Mesendoderm (in vitro differentiated cells): ENCODE data around the gene TMEM186.
A peak's percentile ranks its signal among the peaks of the same experiment; 100 is the strongest.

Experiments
- DNase-seq: peaks from one replicate; pipeline ENCODE4 v3.0.0; 2013
- H2AK5ac ChIP-seq: 2 replicates; pipeline ENCODE4 v1.6.1; 2013; ENCODE audit warnings: low read length, inconsistent platforms
- H2BK120ac ChIP-seq: 2 replicates; pipeline ENCODE4 v1.6.1; 2013; ENCODE audit warnings: low read depth, mild to moderate bottlenecking, low read length, moderate library complexity, mixed read lengths
- H2BK15ac ChIP-seq: replicated peaks from 2 replicates; pipeline ENCODE4 v1.6.1; 2013; ENCODE audit warnings: low read depth, mild to moderate bottlenecking, moderate library complexity
- H2BK5ac ChIP-seq: 2 replicates; pipeline ENCODE4 v1.6.1; 2013; ENCODE audit warnings: low read length, inconsistent platforms
- H3K18ac ChIP-seq: 2 replicates; pipeline ENCODE4 v1.6.1; 2013; ENCODE audit warnings: mild to moderate bottlenecking, low read length, mixed read lengths
- H3K23ac ChIP-seq: one replicate; pipeline ENCODE4 v1.6.1; 2013; ENCODE audit warnings: low read length
- H3K27ac ChIP-seq: 2 replicates; pipeline ENCODE4 v1.5.1; 2013; ENCODE audit warnings: low read depth, mild to moderate bottlenecking, inconsistent platforms, low read length, moderate library complexity
- H3K27me3 ChIP-seq: 2 replicates; pipeline ENCODE4 v1.6.1; 2013; ENCODE audit warnings: low read length, control low read depth, mild to moderate bottlenecking, inconsistent platforms; ENCODE audit not compliant: insufficient read depth, poor library complexity
- H3K36me3 ChIP-seq: 2 replicates; pipeline ENCODE4 v1.6.1; 2013; ENCODE audit warnings: low read length, inconsistent platforms; ENCODE audit not compliant: control insufficient read depth, insufficient read depth
- H3K4ac ChIP-seq: one replicate; pipeline ENCODE4 v1.6.1; 2013; ENCODE audit warnings: low read depth, mild to moderate bottlenecking, low read length, moderate library complexity
- H3K4me1 ChIP-seq: 2 replicates; pipeline ENCODE4 v1.6.1; 2013; ENCODE audit warnings: low read depth, low read length, inconsistent platforms; ENCODE audit not compliant: control insufficient read depth
- H3K4me2 ChIP-seq: 2 replicates; pipeline ENCODE4 v1.6.1; 2013; ENCODE audit warnings: low read length
- H3K4me3 ChIP-seq: 2 replicates; pipeline ENCODE4 v1.5.1; 2013; ENCODE audit warnings: mild to moderate bottlenecking, low read length
- H3K56ac ChIP-seq: one replicate; pipeline ENCODE4 v1.6.1; 2013; ENCODE audit warnings: low read length
- H3K79me1 ChIP-seq: 2 replicates; pipeline ENCODE4 v1.6.1; 2013; ENCODE audit warnings: low read length, inconsistent platforms
- H3K79me2 ChIP-seq: 2 replicates; pipeline ENCODE4 v1.6.1; 2013; ENCODE audit warnings: mild to moderate bottlenecking, low read length; ENCODE audit not compliant: control insufficient read depth, insufficient read depth
- H3K9ac ChIP-seq: 2 replicates; pipeline ENCODE4 v1.6.1; 2013; ENCODE audit warnings: low read length, inconsistent platforms
- H4K5ac ChIP-seq: one replicate; pipeline ENCODE4 v1.6.1; 2013; ENCODE audit warnings: low read length
- H4K8ac ChIP-seq: one replicate; pipeline ENCODE4 v1.6.1; 2013; ENCODE audit warnings: low read depth, mild to moderate bottlenecking, control low read depth, low read length, moderate library complexity
- WGBS: extraction: QIAGEN DNeasy Blood & Tissue Kit; methylation state at CpG from one replicate; pipeline ENCODE4 v1.1.7; 2013; ENCODE audit warnings: low lambda C conversion rate, missing lambda C conversion rate; ENCODE audit not compliant: insufficient coverage; ENCODE audit errors: extremely low coverage; 5-methylcytosine and 5-hydroxymethylcytosine counted together

The TMEM186 gene

GRCh38 chr16:8798535-8799157 is 1.2 kb upstream of the TMEM186 start:
- no CpG with 5 or more reads among the region's 7 CpGs for WGBS
- Histone ChIP-seq H3K56ac (peak overlapping the region; percentile 89), H2BK15ac (no peak overlapping the region), H3K36me3 (peaks cover 8% of the 10 kb centered on the region), H3K4me1 (peaks cover 1% of the 10 kb centered on the region), H4K8ac (no peak overlapping the region), H3K4me2 (peak overlapping the region; percentile 70), H3K27me3 (no peaks in the 10 kb centered on the region), H3K27ac (no peak overlapping the region), H3K4ac (peak overlapping the region; percentile 21), H4K5ac (no peak overlapping the region), H3K23ac (peak overlapping the region; percentile 54), H3K79me2 (peaks cover 47% of the 10 kb centered on the region), H2AK5ac (peak overlapping the region; percentile 34), H3K9ac (peak overlapping the region; percentile 97), H2BK5ac (no peak overlapping the region), H3K79me1 (peaks cover 16% of the 10 kb centered on the region), H3K18ac (no peak overlapping the region), H3K4me3 (peak overlapping the region; percentile 99), H2BK120ac (no peak overlapping the region)
- no peak for DNase-seq

GRCh38 chr16:8798174-8798527 is 712 bp upstream of the TMEM186 start:
- H3K4ac ChIP-seq, result peak overlapping the region; percentile 84
- peak; percentile 54 for DNase-seq
- H3K18ac ChIP-seq, result no peak overlapping the region
- no CpG with 5 or more reads among the region's 6 CpGs for WGBS
- H2BK5ac ChIP-seq, result no peak overlapping the region
- peak overlapping the region; percentile 97 for H3K9ac ChIP-seq
- no peak overlapping the region for H4K5ac ChIP-seq
- H3K36me3 ChIP-seq, result peaks cover 6% of the 10 kb centered on the region
- peak overlapping the region; percentile 99 for H3K4me3 ChIP-seq
- H3K79me1 ChIP-seq, result peaks cover 14% of the 10 kb centered on the region
- H3K23ac ChIP-seq, result peak overlapping the region; percentile 54
- H3K4me1 ChIP-seq, result peaks cover 1% of the 10 kb centered on the region
- no peak overlapping the region for H2BK120ac ChIP-seq
- H3K56ac ChIP-seq, result peak overlapping the region; percentile 89
- H2AK5ac ChIP-seq, result peak overlapping the region; percentile 34
- H3K27ac ChIP-seq, result no peak overlapping the region
- H4K8ac ChIP-seq, result no peak overlapping the region
- no peak overlapping the region for H2BK15ac ChIP-seq
- peak overlapping the region; percentile 70 for H3K4me2 ChIP-seq
- H3K27me3 ChIP-seq, result no peaks in the 10 kb centered on the region
- peaks cover 45% of the 10 kb centered on the region for H3K79me2 ChIP-seq

- H3K56ac ChIP-seq, result peak overlapping the region; percentile 80
- peaks cover 40% of the 10 kb centered on the region for H3K79me2 ChIP-seq
- H3K4me2 ChIP-seq, result peak overlapping the region; percentile 60
- H3K23ac ChIP-seq, result no peak overlapping the region
- peaks cover 12% of the 10 kb centered on the region for H3K79me1 ChIP-seq
- H4K5ac ChIP-seq, result no peak overlapping the region
- no peak overlapping the region for H2BK120ac ChIP-seq
- no peak overlapping the region for H3K27ac ChIP-seq
- peak overlapping the region; percentile 8 for H2AK5ac ChIP-seq
- H2BK15ac ChIP-seq, result no peak overlapping the region
- no peak for DNase-seq
- H3K9ac ChIP-seq, result peak overlapping the region; percentile 91
- H3K27me3 ChIP-seq, result no peaks in the 10 kb centered on the region
- peaks cover under 1% of the 10 kb centered on the region for H3K36me3 ChIP-seq
- WGBS, result no CpG with 5 or more reads among the region's 14 CpGs
- H3K18ac ChIP-seq, result peak overlapping the region; percentile 5
- no peak overlapping the region for H3K4ac ChIP-seq
- H2BK5ac ChIP-seq, result no peak overlapping the region
- H4K8ac ChIP-seq, result no peak overlapping the region
- peak overlapping the region; percentile 94 for H3K4me3 ChIP-seq
- peaks cover 1% of the 10 kb centered on the region for H3K4me1 ChIP-seq
Observed at GRCh38 chr16:8796469-8797363, 723 bp downstream of the TMEM186 start.

DNA sequence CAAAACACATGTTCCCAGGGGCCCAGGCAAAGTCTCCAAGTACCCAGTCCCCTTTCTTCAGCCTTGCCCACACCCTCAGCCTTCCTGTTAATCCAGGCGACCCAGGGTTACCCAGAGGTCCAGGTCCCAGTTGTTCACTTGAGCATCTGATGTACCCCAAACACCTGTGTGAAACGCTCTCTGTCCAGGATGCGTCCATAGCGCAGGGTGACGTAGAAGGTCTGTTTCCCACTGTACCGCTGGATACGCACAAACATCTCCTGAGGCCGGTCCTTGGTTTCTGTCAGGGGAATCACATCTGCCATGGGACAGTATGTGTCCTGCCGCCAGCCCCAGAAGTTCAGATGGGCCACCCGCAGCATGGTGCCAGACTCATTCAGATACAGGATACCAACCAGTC is 1.6 kb downstream of the TMEM186 start:
- no peaks in the 10 kb centered on the region for H3K36me3 ChIP-seq
- H3K56ac ChIP-seq, result no peak overlapping the region
- H2BK15ac ChIP-seq, result no peak overlapping the region
- H3K4me1 ChIP-seq, result peaks cover 1% of the 10 kb centered on the region
- H2AK5ac ChIP-seq, result no peak overlapping the region
- H2BK5ac ChIP-seq, result no peak overlapping the region
- peaks cover 36% of the 10 kb centered on the region for H3K79me2 ChIP-seq
- no peak overlapping the region for H3K18ac ChIP-seq
- H2BK120ac ChIP-seq, result no peak overlapping the region
- no peak overlapping the region for H3K27ac ChIP-seq
- H3K4ac ChIP-seq, result no peak overlapping the region
- no peak overlapping the region for H4K8ac ChIP-seq
- no peak overlapping the region for H3K4me3 ChIP-seq
- no peak overlapping the region for H3K23ac ChIP-seq
- H3K27me3 ChIP-seq, result no peaks in the 10 kb centered on the region
- no CpG with 5 or more reads among the region's 10 CpGs for WGBS
- peaks cover 12% of the 10 kb centered on the region for H3K79me1 ChIP-seq
- no peak overlapping the region for H3K9ac ChIP-seq
- H3K4me2 ChIP-seq, result no peak overlapping the region
- no peak for DNase-seq
- no peak overlapping the region for H4K5ac ChIP-seq

- peaks cover 12% of the 10 kb centered on the region for H3K79me1 ChIP-seq
- H2BK5ac ChIP-seq, result no peak overlapping the region
- peaks cover 1% of the 10 kb centered on the region for H3K4me1 ChIP-seq
- DNase-seq, result no peak
- no peaks in the 10 kb centered on the region for H3K36me3 ChIP-seq
- no peak overlapping the region for H2BK15ac ChIP-seq
- H3K9ac ChIP-seq, result no peak overlapping the region
- no peak overlapping the region for H3K27ac ChIP-seq
- no peaks in the 10 kb centered on the region for H3K27me3 ChIP-seq
- H2BK120ac ChIP-seq, result no peak overlapping the region
- no peak overlapping the region for H3K4me3 ChIP-seq
- H3K4ac ChIP-seq, result no peak overlapping the region
- no peak overlapping the region for H3K18ac ChIP-seq
- no peak overlapping the region for H4K5ac ChIP-seq
- H3K4me2 ChIP-seq, result no peak overlapping the region
- H3K79me2 ChIP-seq, result peaks cover 33% of the 10 kb centered on the region
- no peak overlapping the region for H2AK5ac ChIP-seq
- H3K23ac ChIP-seq, result no peak overlapping the region
- no peak overlapping the region for H4K8ac ChIP-seq
- H3K56ac ChIP-seq, result no peak overlapping the region
- no CpG with 5 or more reads among the region's 8 CpGs for WGBS
Observed at GRCh38 chr16:8795091-8795490, 2.3 kb downstream of the TMEM186 start.
